ENCODE measurements around the gene LRFN2.

LRFN2 gene

DNA sequence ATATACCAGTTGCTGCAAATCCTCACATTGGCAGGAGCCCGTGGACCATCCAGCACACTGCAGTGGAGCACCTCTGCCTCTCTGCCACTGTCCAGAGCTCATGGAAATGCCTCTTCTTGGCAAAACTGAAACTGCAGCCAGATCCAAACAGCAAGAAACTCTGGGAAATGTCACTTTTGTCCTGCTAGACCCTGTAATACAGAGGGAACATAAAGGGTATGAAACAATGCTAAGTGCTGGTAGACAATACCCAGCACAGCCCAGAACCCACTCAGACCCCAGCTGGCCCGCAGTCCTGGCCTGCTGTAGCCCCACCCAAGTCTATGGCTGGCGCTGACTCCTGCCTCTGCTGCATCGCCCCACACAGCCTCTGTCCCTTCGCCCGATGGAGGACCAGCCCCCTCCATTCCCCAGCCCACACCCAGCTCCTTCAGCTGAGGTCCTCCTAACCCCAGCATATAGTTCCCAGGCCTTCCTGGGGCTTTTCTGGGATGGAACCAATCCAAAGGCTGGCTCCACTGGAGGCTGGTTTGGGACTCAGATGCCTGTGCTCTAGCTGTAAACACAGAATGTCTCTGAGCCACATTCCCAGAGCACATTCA is 242.5 kb downstream of the LRFN2 start:
- DNase-seq: no peak

DNA sequence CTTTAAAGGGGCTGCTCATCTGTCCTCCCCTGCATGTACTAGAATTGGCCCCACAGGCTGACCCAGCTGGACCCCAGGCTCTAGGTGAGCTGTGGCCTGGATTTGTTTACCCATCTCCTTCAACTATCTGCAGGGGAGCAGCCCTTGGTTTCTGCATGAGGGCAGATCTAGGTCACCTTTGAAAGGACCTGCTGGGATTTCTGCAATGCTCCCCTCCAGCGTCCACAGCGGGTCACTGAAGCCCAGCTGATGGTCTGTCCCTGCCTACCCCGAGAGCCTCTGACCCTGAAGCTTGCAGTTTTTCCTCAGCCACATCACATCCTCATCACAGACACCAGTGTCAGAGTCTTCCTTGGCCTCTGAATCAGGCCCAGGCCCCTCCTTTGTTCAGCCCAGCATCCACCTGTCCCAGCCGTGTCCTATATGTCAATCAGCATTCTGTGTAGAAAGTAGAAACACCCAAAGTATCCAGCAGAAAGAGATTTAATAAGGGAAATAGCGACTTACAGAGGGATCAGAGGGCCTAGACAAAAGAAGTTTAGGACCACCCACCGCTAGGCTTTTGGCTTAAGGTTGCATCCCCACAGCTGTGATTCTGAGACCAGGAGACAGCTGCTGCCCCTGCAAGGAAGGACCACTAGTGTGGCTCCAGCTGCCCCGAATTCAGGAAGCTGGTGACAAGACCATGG is 243.1 kb downstream of the LRFN2 start:
- DNase-seq: no peak

DNA sequence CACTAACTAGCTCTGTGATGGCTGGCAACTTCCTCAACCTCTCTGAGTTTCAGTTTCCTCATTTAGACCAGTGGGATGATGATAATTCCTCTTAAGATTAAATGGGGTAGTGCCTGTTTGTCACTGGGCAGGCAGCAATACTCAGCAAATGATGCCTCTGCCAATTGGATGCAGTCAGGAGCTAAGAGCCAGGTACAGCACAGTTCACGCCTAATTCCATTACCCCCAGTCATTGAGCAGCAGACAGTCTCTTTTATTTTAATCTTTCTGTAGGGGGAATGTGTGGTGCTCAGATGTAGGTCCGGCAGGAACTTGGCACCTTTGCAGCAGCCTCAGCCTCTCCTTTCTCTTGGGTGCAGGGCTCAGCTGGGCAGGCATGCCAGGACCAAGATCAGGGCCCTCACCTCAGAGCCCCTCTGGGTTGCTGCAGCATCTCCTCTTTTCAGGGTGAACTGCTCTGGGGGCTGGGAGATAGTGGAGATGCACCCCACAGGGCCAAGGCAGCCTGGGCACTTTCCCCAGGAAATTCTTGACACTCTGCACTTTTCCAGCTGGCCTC is 243.8 kb downstream of the LRFN2 start:
- no peak for DNase-seq

DNA sequence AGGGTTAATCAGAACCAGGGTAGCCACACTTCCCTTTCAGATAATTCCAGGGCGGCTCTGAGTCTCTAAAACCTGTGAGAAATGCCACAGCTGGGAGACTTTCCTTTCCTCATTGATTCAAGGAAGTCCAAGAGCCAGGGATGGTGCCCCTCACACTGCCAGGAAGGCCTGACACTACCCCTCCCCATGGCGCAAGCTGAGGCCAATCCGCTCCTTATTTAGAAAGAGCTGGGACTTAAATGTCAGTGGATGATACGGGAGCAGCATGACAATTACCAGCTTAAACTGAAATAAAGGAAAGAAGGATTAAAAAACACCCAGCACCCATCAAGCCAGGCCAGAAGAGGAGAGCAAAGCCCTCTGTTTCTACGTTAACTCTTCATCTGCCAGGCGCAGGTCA is 244.4 kb downstream of the LRFN2 start:
- DNase-seq: no peak

DNA sequence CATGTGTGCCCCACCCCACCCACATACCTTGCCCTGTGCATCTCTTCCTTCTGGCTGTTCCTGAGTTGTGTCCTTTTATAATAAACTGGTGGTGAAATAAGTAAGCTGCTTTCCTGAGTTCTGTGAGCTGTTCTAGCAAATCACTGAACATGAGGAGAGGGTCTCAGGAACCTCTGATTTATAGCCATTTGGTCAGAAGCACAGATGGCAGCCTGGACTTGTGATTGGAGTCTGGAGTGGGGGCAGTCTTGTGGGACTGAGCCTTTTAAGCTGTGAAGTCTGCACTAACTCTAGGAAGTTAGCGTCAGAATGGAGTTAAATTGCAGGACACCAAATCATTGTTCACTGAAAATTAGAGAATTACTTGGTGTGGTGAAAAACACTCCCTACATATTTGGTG is 245.4 kb downstream of the LRFN2 start:
- no peak for DNase-seq

Data from right kidney (tissue), 1 donor.